ENCODE measurements around the gene NID2.

- TF ChIP-seq, protein P1, sequence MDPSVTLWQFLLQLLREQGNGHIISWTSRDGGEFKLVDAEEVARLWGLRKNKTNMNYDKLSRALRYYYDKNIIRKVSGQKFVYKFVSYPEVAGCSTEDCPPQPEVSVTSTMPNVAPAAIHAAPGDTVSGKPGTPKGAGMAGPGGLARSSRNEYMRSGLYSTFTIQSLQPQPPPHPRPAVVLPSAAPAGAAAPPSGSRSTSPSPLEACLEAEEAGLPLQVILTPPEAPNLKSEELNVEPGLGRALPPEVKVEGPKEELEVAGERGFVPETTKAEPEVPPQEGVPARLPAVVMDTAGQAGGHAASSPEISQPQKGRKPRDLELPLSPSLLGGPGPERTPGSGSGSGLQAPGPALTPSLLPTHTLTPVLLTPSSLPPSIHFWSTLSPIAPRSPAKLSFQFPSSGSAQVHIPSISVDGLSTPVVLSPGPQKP (CRISPR knock-in tag; IDR thresholded peaks at IDR 0.05), result no peak
- TF ChIP-seq GATA2 (CRISPR knock-in tag; IDR thresholded peaks at IDR 0.05) (no peak), MAZ (CRISPR knock-in tag; conservative IDR thresholded peaks at IDR 0.05 in 1 of 2, IDR thresholded peaks at IDR 0.05 in 1 of 2) (no peak), CHD2 (IDR thresholded peaks at IDR 0.05; ENCODE audit: low read depth, low read length) (no peak), SMC3 (conservative IDR thresholded peaks at IDR 0.05; ENCODE audit: insufficient read depth, low read depth, low read length) (no peak), FOXK1 (CRISPR knock-in tag; IDR thresholded peaks at IDR 0.05; ENCODE audit: borderline replicate concordance) (no peak)
- TF ChIP-seq, protein P2, sequence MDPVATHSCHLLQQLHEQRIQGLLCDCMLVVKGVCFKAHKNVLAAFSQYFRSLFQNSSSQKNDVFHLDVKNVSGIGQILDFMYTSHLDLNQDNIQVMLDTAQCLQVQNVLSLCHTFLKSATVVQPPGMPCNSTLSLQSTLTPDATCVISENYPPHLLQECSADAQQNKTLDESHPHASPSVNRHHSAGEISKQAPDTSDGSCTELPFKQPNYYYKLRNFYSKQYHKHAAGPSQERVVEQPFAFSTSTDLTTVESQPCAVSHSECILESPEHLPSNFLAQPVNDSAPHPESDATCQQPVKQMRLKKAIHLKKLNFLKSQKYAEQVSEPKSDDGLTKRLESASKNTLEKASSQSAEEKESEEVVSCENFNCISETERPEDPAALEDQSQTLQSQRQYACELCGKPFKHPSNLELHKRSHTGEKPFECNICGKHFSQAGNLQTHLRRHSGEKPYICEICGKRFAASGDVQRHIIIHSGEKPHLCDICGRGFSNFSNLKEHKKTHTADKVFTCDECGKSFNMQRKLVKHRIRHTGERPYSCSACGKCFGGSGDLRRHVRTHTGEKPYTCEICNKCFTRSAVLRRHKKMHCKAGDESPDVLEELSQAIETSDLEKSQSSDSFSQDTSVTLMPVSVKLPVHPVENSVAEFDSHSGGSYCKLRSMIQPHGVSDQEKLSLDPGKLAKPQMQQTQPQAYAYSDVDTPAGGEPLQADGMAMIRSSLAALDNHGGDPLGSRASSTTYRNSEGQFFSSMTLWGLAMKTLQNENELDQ (CRISPR knock-in tag; IDR thresholded peaks at IDR 0.05; ENCODE audit: borderline replicate concordance), result no peak
These were observed 13.7 kb downstream of the NID2 start for GRCh38 chr14:52055167-52055566.

Measured in K562 (cell line).